Activated effector memory CD4-positive, alpha-beta T cell treated with anti-CD3 and anti-CD28 coated beads, Interleukin-2, amount 50 U/mL, for 16 hours (primary cell): ENCODE measurements around the gene RAX2.
A peak's percentile ranks its signal among the peaks of the same experiment; 100 is the strongest.
"Not testable (repeated sequence)": the region's sequence is repeated elsewhere in the genome, so short reads cannot be mapped to it uniquely, and the experiment has no call there.

Experiments used
- DNase-seq: peaks from one replicate; pipeline ENCODE4 v3.0.0-alpha.2; 2020

The RAX2 gene

DNA sequence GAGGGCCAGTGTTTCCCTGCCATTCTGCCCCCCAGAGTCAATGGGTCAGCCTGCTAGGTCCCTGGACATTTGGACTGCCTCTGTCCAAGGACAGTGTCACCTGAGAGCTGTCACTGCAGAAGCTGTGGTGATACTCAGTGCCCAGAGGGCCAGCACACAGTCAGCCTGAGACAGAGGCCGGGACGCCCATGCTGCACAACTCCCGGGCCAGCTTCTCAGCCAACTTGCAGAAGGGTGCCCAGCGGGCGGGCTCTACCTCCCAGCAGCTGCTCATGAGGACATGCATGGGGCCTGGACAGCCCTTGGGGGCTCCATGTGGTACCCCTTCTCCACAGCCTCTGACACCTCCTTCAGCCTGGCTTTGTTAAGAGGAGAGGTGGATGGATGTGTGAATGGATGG lies 3.8 kb upstream of the RAX2 start:
- no peak for DNase-seq

DNA sequence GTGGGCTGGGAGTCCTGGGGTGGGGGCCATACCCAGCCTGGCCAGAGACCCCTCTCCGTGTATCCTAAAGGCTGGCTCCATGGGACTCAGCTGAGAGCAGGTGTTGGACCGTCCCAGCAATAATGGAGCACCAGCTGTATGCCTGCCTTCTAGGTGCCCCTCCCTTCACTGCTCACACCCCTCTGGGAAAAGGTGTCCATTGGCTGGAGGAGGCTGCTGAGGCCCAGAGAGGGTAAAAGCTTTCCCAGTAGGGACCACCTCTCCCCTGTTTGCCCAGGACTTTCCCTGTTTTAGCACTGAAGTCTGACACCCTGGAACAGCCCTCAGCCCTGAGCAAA lies 3.3 kb upstream of the RAX2 start:
- no peak for DNase-seq

DNA sequence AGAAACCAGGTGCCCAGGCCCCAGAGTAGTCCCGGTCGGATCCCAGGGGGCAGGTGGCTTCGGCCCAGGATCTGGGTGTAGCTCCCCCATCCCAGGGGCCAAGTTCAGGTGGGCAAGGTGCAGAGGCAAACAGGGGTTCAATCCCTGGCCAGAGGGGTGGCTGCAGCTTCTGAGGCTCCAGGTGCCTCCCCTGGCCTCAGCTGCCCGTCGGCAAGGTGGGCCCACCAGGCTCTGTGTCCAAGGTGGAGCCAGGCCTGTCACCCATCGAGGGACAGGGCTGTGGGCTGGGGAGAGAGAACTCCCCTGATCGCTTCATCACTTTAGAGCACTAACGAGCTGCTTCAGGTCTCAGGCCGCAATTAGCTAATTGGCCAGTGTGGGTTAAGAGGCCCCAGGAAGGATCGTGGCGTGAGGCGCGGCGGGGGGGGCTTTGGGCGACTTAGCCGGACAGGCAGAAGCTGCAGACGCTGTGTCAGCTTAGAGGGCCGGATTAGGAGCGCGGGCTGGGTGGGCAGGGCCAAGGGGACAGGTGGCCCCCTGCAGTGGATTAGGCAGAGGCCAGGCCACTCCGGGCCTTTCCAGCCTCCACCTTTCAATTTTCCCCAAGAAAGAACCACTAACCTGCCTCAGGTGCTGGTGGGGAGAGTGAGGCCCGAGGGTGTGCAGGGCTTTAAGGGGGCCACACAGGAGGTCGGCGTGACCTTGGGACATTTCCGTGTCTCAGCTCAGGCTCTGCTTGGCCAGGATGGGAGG lies 2.8 kb upstream of the RAX2 start:
- no peak for DNase-seq

DNA sequence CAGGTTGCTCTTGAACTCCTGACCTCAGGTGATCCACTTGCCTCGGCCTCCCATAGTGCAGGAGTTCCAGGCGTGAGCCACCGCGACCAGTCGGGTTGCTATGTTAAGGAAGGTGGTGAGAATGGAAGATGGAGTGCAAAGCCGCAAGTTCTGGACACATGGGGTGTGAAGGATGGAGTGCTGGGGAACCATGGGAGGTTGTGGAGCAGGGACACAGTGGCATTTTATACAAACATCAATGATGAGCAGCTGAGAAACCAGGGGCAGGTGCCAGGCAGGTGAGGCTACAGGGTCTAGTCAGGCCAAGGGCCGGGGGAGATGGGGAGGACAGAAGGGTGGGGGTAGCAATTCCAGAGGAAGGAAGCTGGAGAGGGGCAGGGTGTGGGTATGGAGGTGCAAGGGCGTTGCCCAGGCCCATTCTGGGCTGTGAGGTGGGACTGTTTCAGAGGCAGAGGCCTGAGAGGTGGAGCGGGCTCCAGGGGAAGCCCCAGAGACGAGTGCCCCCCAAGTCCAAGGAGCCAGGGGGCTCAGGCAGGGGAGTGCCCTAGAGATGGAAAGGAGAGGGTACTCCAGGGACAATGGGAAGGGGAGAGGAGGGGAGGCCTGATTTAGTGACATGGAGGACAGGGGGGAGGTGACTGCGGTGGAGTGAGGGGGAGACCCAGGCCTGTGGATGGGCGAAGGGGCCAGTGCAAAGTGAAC lies 1.9 kb upstream of the RAX2 start:
- no peak for DNase-seq

DNA sequence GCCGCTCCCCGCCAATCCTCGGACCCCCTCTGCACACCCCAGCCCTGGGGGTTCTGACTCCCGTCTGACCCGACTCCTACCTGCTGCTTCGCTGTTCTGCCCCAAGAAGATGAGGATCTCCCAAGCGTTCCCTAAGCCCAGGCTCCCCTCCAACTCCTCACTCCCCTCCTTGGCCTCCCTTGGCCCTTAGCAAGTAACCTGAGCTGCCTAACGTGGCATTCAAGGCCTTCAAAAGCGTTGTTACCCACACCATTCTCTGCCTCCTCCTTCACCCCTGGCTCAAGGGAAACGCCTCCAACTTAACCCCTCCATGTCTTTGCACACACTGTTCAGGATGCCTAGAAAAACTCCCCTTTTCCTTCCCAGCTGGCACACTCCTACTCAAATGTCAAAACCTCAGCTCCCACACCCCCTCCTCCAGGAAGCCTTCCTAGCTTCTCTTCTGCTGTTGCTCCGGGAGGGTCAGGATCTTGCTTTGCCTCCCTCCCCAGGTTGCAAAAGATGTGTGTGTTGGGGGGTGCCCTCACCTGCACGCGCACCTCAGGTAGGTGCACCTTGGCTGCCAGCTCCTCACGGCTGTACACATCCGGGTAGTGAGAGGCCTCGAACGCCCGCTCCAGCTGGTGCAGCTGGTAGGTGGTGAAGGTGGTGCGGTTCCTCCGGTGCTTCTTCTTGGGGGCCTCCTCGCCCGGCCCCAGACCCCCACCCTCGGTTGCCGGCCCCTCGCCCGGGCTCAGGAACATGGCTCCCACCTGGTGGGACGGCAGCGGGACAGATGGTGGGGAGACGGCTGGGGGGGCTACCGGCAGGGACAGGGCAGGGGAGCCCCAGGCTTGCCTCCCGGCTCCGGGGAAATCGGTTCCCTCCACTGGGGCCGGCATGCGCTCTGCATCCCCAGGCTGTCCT lies 775 bp downstream of the RAX2 start:
- no peak for DNase-seq

DNA sequence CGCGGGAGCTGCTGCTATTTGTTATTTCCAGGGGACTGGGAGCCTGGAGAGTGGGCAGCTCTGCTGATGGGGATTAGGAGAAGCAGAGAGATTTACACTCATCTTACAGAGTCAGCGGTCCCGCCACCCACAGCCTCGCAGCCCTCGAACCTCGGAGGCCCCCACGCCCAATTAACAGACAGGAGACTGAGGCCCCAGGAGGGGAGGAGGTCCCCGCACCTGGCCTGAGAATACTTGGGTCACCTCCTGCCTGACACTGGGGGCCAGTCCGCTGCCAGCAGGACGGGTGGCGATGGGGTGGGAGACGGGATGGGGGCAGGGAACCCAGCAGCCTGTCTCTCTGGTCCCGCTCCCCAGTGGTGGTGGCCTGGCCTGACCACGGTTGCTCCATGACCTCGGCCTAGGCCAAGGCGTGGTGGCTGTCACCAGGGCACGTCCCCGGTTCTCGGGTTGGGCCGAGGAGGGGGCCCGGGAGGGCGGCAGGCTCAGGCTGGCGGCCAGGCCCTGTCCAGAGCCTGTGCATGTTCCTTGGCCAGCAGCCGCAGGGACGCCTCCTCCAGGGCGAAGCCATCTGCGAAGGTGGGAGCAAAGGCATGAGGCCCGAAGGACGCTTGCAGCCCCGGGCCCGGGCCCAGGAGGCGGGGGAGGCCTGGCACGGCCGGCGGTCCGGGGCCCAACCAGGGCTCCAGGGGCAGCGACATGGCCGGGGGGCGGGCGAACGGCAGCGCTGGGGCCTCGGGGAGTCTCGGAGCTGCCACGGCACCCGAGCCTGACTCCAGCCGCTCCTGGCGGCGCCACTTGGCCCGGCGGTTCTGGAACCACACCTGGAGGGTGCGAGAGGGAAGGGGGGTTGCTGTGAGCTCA lies 1.7 kb downstream of the RAX2 start:
- no peak for DNase-seq

DNA sequence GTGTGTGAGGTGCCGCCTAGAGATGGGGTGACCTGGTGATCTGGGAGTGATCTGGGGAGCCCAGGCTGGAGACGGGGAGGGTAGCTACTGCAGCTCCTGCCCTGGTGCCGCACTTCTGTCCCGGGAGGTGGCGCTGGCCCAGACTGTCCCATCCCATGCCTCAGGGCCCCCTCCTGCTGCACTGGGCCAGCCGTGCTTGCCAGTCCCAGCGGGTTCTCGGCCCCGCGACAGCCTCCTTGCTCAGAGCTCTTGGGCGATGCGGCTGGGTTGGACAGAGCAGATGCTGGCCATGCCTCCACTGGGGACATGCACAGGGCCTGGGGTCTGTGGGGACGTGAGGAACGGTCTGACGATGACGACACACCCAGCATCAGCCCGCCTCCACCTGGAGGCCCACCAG lies 2.5 kb downstream of the RAX2 start:
- DNase-seq, result no peak

DNA sequence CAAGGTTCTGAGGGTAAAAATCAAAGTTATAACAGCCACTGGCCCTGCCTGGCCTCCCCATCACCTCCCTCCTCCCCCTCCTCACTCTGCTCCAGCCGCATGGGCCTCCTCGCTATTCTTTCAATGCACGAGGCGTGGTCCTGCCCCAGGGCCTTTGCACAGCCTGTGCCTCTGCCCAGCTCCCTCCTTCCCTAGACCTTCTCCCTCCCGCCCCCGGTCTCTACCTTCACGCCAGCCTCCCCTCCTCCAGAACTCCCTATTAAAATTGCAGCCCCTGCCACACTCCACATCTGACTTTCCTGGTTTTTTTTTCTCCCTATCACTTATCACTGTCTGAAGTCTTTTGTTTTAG lies 3.3 kb downstream of the RAX2 start:
- no peak for DNase-seq

DNA sequence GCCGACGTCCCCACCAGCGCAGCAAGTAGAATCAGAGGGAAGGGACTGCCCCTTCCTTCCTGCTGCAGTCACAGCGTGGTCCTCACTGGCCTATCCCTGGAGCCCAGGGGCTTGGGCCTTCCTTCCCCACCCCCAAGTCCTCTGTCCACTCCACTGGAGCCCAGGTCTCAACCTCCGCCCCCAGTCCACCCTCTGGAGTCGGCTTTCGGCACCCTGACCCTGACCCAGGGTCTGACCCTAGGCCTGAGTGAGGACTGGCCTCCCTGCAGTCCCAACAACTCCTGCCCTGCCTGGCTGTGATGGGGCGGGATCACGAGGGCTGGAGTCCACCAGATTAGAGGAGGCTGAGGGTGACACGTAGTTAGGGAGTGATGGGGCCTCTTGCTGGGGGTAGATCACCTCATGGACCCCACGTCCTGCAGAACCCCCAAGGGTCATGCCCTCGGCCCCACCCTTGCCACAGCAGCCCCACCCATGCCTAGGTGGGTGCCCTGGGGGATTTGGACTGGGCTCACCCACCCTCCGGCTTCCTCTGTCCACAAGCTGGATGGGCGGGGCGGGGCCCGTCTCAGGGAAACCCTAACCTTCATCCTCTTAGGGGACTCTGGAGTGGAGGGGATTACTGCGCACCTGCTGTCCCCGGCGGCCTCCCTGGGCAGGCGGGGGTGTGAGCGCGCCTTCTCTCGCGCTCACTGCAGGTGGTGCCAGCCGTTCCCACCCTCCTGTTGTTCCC lies 3.8 kb downstream of the RAX2 start:
- DNase-seq, result no peak

DNA sequence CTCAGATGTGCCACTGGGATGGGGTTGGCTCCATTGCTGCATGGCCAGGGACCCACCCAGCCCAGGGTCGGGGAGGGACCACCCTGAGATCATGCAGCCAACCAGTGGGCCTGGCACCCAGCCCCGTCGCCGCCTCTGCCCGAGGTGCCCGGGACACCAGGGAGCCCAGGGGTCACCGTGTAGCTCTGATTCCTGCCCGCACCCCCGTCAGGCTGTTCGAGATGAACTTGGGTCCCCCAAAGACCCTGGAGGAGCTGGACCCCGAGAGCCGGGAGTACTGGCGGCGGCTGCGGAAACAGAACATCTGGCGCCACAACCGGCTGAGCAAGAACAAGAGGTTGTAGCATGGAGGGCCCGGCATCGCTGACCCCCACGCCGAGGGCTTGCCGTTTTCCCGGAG lies 5.0 kb downstream of the RAX2 start:
- DNase-seq, result no peak

DNA sequence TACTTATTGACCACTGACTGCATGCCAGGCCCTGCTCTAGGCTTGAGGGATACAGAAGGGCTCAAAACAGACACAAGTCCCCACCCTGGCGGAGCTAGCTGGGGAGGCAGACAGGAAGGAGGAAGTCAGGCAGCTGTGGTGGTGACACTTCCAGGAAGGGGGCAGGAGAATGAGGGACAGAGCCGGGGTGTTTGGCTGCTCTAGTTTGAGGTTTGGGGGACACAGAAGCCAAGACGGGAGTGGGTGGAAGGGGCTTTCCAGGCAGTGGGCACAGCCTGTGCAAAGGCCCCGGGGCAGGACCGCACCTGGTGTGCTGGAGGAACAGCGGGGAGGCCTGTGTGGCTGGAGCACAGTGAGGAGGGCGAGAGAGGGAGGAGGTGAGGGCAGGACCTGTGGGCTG lies 5.5 kb downstream of the RAX2 start:
- DNase-seq, result no peak

DNA sequence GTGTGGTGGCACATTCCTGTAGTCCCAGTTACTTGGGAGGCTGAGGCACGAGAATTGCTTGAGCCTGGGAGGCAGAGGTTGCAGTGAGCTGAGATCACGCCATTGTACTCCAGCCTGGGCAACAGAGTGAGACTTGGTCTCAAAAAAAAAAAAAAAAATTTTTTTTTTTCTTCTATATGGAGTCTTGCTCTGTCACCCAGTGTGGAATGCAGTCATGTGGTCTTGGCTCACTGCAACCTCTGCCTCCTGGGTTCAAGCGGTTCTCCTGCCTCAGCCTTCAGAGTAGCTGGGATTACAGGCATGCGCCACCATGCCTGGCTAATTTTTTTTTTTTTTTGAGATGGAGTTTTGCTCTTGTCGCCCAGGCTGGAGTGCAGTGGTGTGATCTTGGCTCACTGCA lies 6.3 kb downstream of the RAX2 start:
- not testable (repeated sequence) for DNase-seq

DNA sequence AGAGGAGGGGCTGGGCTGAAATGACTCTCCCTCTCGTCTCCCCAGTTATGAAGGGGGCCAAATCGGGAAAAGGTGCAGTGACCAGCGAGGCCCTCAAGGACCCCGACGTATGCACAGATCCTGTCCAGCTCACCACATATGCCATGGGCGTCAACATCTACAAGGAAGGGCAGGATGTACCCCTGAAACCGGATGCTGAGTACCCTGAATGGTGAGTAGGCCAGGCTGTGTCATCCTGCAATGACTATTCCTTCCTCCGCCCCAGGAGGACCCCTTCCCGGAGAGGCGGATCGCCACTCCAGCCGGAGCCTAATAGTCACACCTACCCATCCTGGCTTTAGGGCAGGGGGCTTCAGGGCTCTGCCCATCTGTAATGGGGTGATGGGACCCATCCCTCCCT lies 6.9 kb downstream of the RAX2 start:
- DNase-seq, result no peak

DNA sequence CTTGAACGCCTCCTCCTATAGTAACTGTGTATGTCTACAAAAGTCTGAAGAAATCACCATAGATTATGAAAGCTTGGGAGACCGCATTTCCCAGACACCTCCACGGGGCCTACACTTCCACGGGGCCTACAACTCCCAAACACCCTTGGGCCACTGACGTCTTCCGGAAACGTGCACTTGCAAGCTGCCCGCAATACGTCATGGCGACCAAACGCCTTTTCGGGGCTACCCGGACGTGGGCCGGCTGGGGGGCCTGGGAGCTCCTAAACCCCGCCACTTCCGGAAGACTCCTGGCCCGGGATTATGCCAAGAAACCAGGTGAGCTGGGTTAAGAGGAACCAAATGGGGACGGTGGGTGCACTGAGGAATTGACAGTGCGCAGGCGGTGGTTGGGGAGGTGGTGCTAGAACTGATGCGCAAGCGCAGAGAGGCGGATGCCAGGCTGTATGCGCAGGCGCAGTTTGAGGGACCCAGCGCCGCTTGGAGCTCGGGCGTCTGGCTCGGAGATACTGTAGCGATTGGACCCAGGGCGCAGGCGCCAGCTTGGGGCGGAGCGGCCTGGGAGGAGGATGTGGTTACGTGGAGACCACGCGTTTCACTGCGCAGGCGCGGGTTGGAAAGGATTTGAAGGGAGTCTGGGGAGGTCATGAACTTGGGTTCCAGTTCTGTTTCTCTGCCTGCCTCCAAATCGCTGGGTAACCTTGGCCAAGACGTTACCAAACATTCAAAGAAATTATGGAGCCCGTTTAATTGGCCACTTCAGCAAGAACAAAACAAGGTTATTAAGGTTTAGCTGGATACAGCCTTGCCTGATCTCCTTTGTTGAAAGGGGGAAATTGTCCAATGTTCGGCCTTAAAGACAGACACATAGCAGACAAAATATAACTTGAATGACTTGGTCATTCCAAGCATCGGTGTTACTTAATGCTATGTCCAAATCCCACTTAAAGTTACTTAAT lies 9.2 kb downstream of the RAX2 start, which contains the start of gene MRPL54:
Gene MRPL54 (plus strand): TSS at position 182 of the 959 bp plus-strand sequence. CDS start 19 bp downstream, at position 201.
- DNase-seq, result peak; percentile 100

DNA sequence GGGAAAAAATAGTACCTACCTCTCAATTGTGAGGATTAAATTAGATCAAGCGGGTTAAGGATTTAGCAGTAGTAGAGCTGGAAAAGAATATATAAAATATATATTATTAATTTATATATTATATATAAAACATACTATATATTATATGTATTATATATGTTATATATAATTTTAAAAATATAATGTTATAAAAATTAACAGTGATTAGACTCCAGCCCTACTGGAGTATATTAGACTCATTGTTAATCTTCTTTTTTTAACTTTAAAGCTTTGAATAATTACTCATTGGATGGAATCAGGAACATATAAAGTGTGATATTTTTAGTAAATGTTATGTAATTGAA lies 9.9 kb downstream of the RAX2 start:
- no peak for DNase-seq

DNA sequence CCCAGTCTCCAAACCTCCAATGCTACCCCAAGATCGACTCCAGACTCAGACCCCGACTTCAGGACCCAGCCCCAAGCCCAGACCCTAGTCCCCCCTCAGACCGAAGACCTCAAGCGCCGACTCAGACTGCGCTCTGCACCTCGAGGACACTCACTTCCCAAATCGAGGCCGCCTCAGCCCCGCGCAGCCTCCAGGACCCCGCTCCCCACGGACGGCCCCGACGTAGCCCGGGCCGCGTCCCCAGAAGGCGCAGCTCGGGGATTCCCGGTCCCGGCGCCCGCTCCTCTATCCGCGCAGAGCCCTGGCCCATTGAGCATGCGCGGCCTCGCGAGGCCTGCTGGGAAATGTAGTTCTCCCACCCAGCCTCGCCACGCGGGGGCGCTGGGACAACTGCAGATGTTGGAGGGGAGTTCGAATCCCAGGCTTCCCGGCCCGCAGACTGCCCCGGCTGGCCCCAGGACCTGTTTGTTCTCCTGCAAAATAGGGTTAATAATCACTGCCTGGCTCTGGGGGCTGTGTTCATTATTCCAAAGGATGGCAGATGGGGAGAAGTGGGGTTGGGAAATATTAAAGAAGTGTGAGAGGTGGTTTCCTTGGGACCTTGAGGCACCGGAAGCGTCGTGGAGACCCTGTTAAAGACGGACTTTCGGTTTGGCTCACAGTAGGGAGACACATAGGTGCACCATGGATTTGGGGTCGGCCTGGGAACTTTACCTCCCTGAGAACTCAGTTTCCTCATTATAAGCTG lies 10.5 kb downstream of the RAX2 start, which contains the start of gene APBA3:
Gene APBA3 (minus strand): TSS at position 311 of the 748 bp plus-strand sequence. CDS start 1,428 bp downstream, outside the sequence.
- peak; percentile 99 for DNase-seq

DNA sequence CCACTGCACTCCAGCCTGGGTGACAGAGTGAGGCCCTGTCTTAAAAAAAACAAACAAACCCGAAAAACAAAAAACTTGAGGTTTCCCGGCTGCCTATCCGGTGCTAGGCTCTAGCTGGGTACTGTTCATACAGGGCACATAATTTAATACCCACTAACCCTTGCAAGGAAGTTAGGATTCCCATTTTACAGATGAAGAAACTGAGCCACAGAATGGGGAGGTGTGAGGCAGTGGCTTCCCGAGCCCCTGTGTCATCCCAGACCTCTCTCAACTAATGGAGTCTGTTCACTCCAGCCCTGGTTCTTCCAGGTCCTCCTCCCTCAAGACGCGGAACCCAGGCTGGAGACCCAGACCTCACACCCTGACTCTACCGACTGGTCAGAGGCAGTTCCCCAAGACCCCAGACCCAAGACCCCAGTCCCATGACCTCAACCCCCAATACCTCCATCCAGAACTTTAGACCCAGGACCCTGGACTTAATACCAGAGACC lies 11.1 kb downstream of the RAX2 start:
- peak; percentile 70 for DNase-seq

DNA sequence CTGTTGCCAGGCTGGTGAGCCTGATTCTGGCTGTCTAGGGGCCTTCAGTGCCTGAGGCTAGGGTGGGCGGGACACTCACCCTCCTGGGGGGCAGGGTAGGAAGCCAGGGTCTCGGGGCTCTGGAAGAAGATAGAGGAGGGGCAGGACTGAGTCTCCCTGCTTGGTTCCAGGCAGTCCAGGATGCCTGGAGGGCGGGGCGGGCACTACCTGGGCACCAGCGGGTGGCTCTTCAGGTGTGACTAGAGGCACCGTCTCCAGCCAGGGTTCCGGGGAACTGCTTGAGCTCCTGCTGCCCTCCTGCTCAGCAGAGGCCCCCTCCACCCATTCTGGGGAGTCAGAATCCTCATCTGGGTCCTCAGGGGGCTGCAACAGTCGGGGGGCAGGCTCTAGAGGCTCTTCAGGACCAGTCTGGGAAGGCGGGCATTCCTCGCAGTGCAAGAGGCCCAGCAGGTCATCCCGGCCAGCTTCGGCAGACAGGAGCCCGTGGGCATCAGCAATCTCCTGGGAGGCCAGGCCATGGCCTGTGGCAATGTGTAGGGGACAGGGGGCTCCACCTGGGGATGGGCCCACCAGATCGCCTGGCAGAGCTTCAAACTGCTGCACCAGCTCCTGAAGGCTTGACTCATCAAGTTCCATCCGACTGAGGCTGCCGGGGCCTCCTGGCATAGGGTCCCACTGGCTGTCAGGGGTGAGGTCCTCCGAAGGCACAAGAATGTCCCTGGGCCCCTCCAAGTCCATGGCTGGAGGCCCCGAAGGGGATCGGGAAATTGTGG lies 12.4 kb downstream of the RAX2 start:
- DNase-seq, result no peak

DNA sequence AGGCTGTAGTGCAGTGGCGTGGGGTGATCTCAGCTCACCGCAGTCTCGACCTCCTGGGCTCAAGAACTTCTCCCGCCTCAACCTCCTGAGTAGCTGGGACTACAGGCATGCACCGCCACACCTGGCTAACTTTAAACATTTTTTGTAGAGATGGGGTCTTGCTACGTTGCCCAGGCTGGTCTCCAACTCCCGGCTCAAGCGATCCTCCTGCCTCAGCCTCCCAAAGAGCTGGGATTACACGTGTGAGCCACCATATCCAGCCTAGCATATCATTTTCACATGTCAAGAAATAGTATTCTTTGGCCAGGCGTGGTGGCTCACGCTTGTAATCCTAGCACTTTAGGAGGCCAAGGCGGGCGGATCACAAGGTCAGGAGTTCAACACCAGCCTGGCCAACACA lies 13.7 kb downstream of the RAX2 start:
- DNase-seq, result not testable (repeated sequence)
